SK-N-SH treated with all-trans-retinoic acid at 6 μM for 48 hours (cell line): Measurements from ENCODE around the gene NHS.

Experiments used
- ATAC-seq: fragments of 200-7000 bp; cut with Tn5 transposase; 3 replicates; pipeline ENCODE4 v1.9.1; 2020; ENCODE audit warnings: mild to moderate bottlenecking, moderate library complexity
- ARNTL ChIP-seq: fragments of 450-650 bp; formaldehyde crosslinking; IDR thresholded peaks from 2 replicates; pipeline ENCODE4 v1.5.0; 2020; ENCODE audit warnings: low read depth, mild to moderate bottlenecking, moderate library complexity, borderline replicate concordance
- BACH2 ChIP-seq: fragments of 250-450 bp; sonication (Bioruptor Pico); IDR thresholded peaks from 2 replicates; pipeline ENCODE4 v1.9.0; 2021; ENCODE audit warnings: mild to moderate bottlenecking, borderline replicate concordance
- CSDC2 ChIP-seq: fragments of 250-450 bp; sonication (Bioruptor Pico); IDR thresholded peaks from 2 replicates; pipeline ENCODE4 v1.5.0; 2020; ENCODE audit warnings: mild to moderate bottlenecking, moderate library complexity
- CSRNP3 ChIP-seq: fragments of 250-450 bp; sonication (Bioruptor Pico); IDR thresholded peaks from 2 replicates; pipeline ENCODE4 v1.5.1; 2021; ENCODE audit warnings: mild to moderate bottlenecking, moderate library complexity
- ESRRG ChIP-seq: fragments of 250-450 bp; sonication (Bioruptor Pico); IDR thresholded peaks from 2 replicates; pipeline ENCODE4 v1.6.1; 2021; ENCODE audit warnings: mild to moderate bottlenecking
- GLIS3 ChIP-seq: fragments of 250-450 bp; sonication (Bioruptor Pico); IDR thresholded peaks from 2 replicates; pipeline ENCODE4 v1.5.0; 2020; ENCODE audit warnings: mild to moderate bottlenecking, moderate library complexity
- OSR1 ChIP-seq: fragments of 250-450 bp; sonication (Bioruptor Pico); IDR thresholded peaks from 2 replicates; pipeline ENCODE4 v1.8.0; 2022; ENCODE audit warnings: moderate library complexity, mild to moderate bottlenecking, inconsistent platforms
- POU6F1 ChIP-seq: fragments of 250-450 bp; sonication (Bioruptor Pico); IDR thresholded peaks from 2 replicates; pipeline ENCODE4 v1.8.0; 2021; ENCODE audit warnings: low read depth, mild to moderate bottlenecking, moderate library complexity, borderline replicate concordance
- PPARA ChIP-seq: fragments of 250-450 bp; sonication (Bioruptor Pico); IDR thresholded peaks from 2 replicates; pipeline ENCODE4 v1.5.0; 2020; ENCODE audit warnings: mild to moderate bottlenecking, borderline replicate concordance
- RARB ChIP-seq: fragments of 250-450 bp; sonication (Bioruptor Pico); IDR thresholded peaks from 2 replicates; pipeline ENCODE4 v1.8.0; 2021; ENCODE audit warnings: mild to moderate bottlenecking, moderate library complexity
- SNAI2 ChIP-seq: fragments of 250-450 bp; sonication (Bioruptor Pico); IDR thresholded peaks from 2 replicates; pipeline ENCODE4 v1.5.0; 2020; ENCODE audit warnings: mild to moderate bottlenecking, moderate library complexity
- TCF4 ChIP-seq: fragments of 250-450 bp; sonication (Bioruptor Pico); IDR thresholded peaks from 2 replicates; pipeline ENCODE4 v1.8.0; 2021; ENCODE audit warnings: mild to moderate bottlenecking, moderate library complexity, borderline replicate concordance
- TOX ChIP-seq: fragments of 250-450 bp; sonication (Bioruptor Pico); IDR thresholded peaks from 2 replicates; pipeline ENCODE4 v1.8.0; 2021; ENCODE audit warnings: mild to moderate bottlenecking, moderate library complexity, borderline replicate concordance
- ZC3H10 ChIP-seq: fragments of 250-450 bp; sonication (Bioruptor Pico); IDR thresholded peaks from 2 replicates; pipeline ENCODE4 v1.5.1; 2021; ENCODE audit warnings: mild to moderate bottlenecking, moderate library complexity
- ZFP3 ChIP-seq: fragments of 250-450 bp; sonication (Bioruptor Pico); IDR thresholded peaks from 2 replicates; pipeline ENCODE4 v1.5.0; 2020; ENCODE audit warnings: mild to moderate bottlenecking, moderate library complexity
- ZFP30 ChIP-seq: fragments of 450-650 bp; formaldehyde crosslinking; IDR thresholded peaks from 2 replicates; pipeline ENCODE4 v1.5.0; 2022; ENCODE audit warnings: mild to moderate bottlenecking, moderate library complexity
- ZNF565 ChIP-seq: fragments of 450-650 bp; formaldehyde crosslinking; conservative IDR thresholded peaks from 2 replicates; pipeline ENCODE4 v1.5.0; 2020; ENCODE audit warnings: low read depth, mild to moderate bottlenecking, moderate library complexity
- ZNF70 ChIP-seq: fragments of 450-650 bp; formaldehyde crosslinking; IDR thresholded peaks from 2 replicates; pipeline ENCODE4 v1.5.0; 2020; ENCODE audit warnings: mild to moderate bottlenecking, moderate library complexity
- ZNF8 ChIP-seq: fragments of 450-650 bp; formaldehyde crosslinking; IDR thresholded peaks from 2 replicates; pipeline ENCODE4 v1.5.0; 2020; ENCODE audit warnings: mild to moderate bottlenecking, moderate library complexity
- TF ChIP-seq, protein P1 (sequence below): fragments of 250-450 bp; sonication (Bioruptor Pico); IDR thresholded peaks from 2 replicates; pipeline ENCODE4 v1.5.1; 2020; ENCODE audit warnings: low read depth, mild to moderate bottlenecking, moderate library complexity
- TF ChIP-seq, protein P2 (sequence below): fragments of 250-450 bp; sonication (Bioruptor Pico); IDR thresholded peaks from 2 replicates; pipeline ENCODE4 v1.5.0; 2020; ENCODE audit warnings: mild to moderate bottlenecking, moderate library complexity
- TF ChIP-seq, protein P3 (sequence below): fragments of 250-450 bp; sonication (Bioruptor Pico); IDR thresholded peaks from 2 replicates; pipeline ENCODE4 v1.8.0; 2020; ENCODE audit warnings: mild to moderate bottlenecking, moderate library complexity, borderline replicate concordance

The NHS gene

DNA sequence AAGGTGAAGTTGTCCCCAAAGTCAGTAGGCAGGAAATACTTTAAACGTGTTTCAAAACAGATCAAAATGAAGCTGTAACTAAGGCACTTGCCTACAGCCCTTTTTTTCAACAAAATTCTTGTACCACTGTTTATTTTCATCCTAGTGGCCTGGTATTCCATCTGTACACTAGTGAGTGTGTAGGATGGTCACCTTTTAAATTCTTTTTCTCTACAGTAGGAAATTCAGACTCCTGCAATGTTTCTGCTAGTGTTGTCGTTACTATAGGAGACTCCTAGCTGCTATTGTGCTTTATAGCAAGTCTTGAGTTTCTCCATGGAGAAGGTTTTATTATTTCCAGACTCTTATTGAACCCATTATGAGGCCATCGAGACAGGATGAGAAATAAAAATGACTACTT is 7.0 kb upstream of the NHS start:
- no peak for ATAC-seq
- TF ChIP-seq, protein P1, sequence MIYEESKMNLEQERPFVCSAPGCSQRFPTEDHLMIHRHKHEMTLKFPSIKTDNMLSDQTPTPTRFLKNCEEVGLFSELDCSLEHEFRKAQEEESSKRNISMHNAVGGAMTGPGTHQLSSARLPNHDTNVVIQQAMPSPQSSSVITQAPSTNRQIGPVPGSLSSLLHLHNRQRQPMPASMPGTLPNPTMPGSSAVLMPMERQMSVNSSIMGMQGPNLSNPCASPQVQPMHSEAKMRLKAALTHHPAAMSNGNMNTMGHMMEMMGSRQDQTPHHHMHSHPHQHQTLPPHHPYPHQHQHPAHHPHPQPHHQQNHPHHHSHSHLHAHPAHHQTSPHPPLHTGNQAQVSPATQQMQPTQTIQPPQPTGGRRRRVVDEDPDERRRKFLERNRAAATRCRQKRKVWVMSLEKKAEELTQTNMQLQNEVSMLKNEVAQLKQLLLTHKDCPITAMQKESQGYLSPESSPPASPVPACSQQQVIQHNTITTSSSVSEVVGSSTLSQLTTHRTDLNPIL = no peak
- TF ChIP-seq CSDC2 = no peak
- no peak for TF ChIP-seq OSR1 (CRISPR knock-in tag)
- no peak for TF ChIP-seq ZNF565 (CRISPR knock-in tag)
- TF ChIP-seq POU6F1 (CRISPR knock-in tag) = no peak
- no peak for TF ChIP-seq SNAI2 (CRISPR knock-in tag)
- TF ChIP-seq, protein P2, sequence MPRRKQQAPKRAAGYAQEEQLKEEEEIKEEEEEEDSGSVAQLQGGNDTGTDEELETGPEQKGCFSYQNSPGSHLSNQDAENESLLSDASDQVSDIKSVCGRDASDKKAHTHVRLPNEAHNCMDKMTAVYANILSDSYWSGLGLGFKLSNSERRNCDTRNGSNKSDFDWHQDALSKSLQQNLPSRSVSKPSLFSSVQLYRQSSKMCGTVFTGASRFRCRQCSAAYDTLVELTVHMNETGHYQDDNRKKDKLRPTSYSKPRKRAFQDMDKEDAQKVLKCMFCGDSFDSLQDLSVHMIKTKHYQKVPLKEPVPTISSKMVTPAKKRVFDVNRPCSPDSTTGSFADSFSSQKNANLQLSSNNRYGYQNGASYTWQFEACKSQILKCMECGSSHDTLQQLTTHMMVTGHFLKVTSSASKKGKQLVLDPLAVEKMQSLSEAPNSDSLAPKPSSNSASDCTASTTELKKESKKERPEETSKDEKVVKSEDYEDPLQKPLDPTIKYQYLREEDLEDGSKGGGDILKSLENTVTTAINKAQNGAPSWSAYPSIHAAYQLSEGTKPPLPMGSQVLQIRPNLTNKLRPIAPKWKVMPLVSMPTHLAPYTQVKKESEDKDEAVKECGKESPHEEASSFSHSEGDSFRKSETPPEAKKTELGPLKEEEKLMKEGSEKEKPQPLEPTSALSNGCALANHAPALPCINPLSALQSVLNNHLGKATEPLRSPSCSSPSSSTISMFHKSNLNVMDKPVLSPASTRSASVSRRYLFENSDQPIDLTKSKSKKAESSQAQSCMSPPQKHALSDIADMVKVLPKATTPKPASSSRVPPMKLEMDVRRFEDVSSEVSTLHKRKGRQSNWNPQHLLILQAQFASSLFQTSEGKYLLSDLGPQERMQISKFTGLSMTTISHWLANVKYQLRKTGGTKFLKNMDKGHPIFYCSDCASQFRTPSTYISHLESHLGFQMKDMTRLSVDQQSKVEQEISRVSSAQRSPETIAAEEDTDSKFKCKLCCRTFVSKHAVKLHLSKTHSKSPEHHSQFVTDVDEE (CRISPR knock-in tag) = no peak
- no peak for TF ChIP-seq TCF4 (CRISPR knock-in tag)
- no peak for TF ChIP-seq ZFP30 (CRISPR knock-in tag)

DNA sequence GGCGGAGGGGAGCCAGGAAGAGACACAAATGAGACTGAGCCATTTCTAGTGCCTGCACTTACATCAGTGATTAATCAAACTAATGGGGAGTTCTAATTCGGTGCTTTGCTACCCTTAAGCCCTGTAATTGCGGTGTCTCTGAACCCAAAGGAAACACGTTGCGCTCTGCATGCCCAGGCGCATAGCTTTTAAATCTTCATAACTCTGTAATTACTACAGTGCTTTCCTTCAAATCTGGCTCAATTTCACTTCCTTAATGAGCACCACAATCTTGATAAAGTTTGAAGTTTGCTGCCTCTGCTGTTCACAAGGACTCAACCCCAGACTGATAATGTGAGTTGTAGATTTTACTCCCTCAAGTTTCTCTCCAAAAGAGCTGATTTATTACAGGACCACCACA is 5.7 kb upstream of the NHS start:
- TF ChIP-seq, protein P1 = no peak
- no peak for TF ChIP-seq ZFP30 (CRISPR knock-in tag)
- TF ChIP-seq GLIS3 (CRISPR knock-in tag) = no peak
- TF ChIP-seq BACH2 (CRISPR knock-in tag) = no peak
- TF ChIP-seq RARB (CRISPR knock-in tag) = no peak
- no peak for TF ChIP-seq ZNF8 (CRISPR knock-in tag)
- no peak for TF ChIP-seq ARNTL (CRISPR knock-in tag)
- TF ChIP-seq PPARA (CRISPR knock-in tag) = no peak
- no peak for TF ChIP-seq ZNF70 (CRISPR knock-in tag)
- TF ChIP-seq, protein P3, sequence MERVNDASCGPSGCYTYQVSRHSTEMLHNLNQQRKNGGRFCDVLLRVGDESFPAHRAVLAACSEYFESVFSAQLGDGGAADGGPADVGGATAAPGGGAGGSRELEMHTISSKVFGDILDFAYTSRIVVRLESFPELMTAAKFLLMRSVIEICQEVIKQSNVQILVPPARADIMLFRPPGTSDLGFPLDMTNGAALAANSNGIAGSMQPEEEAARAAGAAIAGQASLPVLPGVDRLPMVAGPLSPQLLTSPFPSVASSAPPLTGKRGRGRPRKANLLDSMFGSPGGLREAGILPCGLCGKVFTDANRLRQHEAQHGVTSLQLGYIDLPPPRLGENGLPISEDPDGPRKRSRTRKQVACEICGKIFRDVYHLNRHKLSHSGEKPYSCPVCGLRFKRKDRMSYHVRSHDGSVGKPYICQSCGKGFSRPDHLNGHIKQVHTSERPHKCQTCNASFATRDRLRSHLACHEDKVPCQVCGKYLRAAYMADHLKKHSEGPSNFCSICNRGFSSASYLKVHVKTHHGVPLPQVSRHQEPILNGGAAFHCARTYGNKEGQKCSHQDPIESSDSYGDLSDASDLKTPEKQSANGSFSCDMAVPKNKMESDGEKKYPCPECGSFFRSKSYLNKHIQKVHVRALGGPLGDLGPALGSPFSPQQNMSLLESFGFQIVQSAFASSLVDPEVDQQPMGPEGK (CRISPR knock-in tag) = no peak
- no peak for TF ChIP-seq ZFP3 (CRISPR knock-in tag)
- TF ChIP-seq OSR1 (CRISPR knock-in tag) = no peak
- no peak for TF ChIP-seq TOX (CRISPR knock-in tag)
- no peak for TF ChIP-seq TCF4 (CRISPR knock-in tag)
- no peak for TF ChIP-seq ZC3H10 (CRISPR knock-in tag)
- no peak for TF ChIP-seq ZNF565 (CRISPR knock-in tag)
- TF ChIP-seq ESRRG (CRISPR knock-in tag) = no peak
- TF ChIP-seq CSRNP3 (CRISPR knock-in tag) = no peak
- TF ChIP-seq CSDC2 = no peak
- TF ChIP-seq, all 23 proteins: peak for 0
- ATAC-seq = no peak
